Stimulated activated CD8-positive, alpha-beta memory T cell treated with anti-CD3 and anti-CD28 coated beads, Interleukin-4, amount 100 ng/mL, for 4 hours (primary cell): Measurements from ENCODE around the gene APOF.
"Not testable (repeated sequence)": the region's sequence is repeated elsewhere in the genome, so short reads cannot be mapped to it uniquely, and the experiment has no call there.

Experiments
- DNase-seq, 2 donors: peaks; one replicate each; pipeline ENCODE4 v3.0.0-alpha.2; 2020; ENCODE audit warnings: low read depth in 2 of 2, low spot score in 1 of 2

APOF gene, protein sequence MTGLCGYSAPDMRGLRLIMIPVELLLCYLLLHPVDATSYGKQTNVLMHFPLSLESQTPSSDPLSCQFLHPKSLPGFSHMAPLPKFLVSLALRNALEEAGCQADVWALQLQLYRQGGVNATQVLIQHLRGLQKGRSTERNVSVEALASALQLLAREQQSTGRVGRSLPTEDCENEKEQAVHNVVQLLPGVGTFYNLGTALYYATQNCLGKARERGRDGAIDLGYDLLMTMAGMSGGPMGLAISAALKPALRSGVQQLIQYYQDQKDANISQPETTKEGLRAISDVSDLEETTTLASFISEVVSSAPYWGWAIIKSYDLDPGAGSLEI

DNA sequence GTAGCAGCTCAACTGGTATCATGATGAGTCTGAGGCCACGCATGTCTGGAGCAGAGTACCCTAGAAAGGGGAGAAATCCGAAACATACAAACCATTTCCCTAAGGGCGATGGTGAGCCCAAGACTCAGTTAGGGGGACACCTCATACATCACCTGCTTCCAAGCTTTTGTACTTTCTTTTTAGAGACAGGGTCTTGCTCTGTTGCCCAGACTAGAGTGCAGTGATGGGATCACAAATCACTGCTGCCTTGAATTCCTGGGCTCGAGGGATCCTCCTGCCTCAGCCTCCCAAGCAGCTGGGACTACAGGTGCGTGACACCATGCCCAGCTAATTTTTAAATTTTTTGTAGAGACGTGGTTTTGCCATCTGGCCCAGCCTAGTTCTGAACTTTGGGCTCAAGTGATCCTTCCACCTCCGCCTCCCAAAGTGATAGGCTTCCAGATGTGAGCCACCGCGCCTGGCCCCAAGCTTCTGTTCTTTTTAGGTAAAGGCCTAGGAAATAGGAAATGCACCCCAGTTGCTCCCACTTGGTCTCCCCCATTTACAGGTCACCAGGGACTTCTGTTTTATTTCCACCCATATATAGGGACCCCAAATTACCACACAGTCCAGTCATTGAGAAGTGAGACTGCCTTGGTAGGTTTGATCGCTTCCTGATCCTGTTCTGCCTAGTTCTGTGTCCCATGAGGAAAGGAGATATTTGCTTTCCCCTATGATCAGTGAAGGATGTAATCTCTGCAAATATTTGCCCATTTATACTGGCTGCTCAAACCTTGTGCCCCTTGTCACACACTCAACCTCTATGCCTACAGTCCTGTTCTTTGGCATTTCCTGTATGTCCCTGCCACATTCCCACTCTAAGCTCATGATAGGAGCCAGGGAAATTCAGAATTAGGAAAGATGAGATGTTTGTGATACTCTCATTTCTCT lies at the start of gene APOF:
TSS of gene APOF (minus strand) at position 728 of the 930 bp plus-strand sequence. CDS start at position 616, 112 bp downstream.
- DNase-seq, result no peak

DNA sequence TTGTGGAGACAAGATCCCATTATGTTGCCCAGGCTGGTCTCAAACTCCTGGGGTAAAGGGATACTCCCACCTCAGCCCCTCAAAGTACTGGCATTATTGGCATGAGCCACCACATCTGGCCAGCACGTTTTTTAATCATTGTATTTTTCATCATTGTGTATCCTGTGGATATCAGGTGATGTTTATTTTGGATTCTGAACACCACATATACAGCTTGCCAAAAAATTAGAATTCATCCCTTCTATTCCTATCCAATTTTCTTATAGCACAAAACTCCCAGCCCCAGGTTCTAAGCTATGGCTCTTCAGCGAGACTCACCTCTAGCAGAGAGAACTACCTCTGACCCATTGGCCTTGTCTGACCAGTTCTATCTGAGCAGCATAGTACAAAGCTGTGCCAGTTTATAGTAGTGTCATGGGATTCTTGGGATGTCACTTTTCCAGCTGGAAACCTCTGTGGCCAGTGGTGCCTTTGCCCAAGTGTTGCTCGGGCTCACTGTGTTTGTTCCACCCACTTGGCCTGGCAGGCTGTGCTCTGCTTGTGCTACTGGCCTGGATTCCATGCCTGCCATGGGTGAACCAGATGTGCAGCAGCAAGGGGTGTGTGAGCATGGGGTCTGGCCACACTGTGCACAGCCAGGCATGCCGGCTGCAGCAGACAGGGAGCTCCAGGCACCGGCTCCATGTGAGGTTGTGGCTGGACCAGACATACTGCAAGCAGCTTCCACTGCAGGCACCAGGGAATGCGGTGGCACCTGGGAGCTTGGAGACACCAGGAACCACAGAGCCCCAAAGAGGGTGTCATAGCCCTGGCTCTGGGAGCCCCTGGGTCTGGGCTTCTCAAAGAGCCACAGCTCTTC lies 49.4 kb upstream of the APOF start:
- no peak for DNase-seq

DNA sequence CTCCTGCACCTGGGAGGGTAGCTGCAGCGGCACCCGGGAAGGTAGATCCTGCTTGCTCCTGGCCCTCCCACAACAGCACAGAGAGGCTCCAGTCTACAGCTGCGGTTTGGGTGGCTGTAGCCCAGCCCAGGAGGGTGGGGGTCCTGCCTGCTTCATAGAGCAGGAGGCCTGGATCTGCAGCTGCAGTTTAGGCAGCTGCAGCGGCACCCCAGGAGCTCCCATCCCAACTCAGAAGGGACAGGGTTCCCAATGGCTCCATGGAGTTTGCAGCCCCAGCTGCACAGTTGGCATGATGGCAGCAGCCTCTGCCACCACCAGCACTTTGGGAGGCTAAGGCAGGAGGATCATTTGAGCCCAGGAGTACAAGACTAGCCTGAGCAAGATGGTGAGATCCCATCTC lies 48.1 kb upstream of the APOF start:
- DNase-seq, result no peak

DNA sequence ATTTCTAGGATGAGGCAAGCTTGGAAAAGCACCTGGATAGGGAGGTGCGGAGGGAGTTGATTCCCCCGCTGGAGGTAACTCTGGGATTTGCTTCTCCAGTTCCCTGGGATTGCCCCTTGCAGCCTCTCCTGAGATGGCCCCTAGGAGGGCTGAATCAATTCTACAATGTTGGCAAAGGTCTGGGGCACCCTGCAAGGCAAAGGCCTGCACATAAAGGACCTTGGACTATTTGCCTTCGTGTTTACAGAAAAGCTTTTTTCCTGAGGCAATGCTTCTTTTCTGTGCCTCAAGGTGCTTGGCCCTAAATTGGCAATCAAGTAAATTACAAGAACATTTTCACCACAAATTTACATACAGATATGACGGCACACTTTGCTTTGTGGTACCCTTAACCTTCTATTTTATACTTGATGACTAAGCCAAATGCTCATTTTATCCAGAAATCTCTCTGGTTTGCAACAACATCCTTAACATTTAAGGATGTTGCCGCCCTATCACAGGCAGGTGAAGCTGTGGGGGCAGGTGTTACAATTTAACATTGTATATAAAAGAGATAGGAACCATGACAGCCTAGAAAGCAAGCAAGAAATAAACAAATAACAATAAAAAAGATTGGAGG lies 46.3 kb upstream of the APOF start:
- DNase-seq, result no peak

DNA sequence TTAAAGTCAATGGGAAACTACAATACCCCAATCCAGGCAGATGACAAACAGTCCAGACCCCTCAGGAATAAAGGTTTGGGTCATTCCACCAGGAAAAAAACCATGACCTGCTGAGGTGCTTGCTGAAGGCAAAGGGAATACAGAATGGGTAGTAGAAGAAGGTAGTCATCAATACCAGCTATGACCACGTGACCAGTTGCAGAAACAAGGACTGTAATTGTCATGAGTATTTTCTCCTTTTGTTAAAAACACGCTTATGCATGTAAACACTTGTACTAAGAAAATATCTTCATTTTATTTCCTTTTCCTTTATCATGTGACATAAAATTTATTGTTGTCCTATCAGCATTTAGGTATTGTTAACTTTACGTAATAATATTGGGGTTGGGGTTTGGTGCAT lies 41.6 kb upstream of the APOF start:
- DNase-seq, result not testable (repeated sequence)

DNA sequence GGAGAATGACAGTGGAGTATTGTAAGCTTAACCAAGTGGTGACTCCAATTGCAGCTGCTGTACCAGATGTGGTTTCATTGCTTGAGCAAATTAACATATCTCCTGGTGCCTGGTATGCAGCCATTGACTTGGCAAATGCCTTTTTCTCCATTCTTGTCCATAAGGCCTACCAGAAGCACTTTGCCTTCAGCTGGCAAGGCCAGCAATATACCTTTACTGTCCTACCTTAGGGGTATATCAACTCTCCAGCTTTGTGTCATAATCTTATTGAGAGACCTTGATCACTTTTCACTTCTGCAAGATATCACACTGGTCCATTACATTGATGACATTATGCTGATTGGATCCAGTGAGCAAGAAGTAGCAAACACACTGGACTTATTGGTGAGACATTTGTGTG lies 39.0 kb upstream of the APOF start:
- DNase-seq, result not testable (repeated sequence)

DNA sequence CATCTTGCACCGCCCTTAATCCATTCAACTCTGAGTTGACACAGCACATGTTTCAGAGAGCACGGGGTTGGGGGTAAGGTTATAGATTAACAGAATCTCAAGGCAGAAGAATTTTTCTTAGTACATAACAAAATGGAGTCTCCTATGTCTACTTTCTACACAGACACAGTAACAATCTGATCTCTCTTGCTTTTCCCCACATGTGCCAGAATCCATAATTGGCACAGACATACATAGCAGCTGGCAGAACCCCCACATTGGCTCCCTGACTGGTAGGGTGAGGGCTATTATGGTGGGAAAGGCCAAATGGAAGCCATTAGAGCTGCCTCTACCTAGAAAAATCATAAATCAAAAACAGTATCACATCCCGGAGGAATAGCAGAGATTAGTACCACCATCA lies 38.5 kb upstream of the APOF start:
- not testable (repeated sequence) for DNase-seq

DNA sequence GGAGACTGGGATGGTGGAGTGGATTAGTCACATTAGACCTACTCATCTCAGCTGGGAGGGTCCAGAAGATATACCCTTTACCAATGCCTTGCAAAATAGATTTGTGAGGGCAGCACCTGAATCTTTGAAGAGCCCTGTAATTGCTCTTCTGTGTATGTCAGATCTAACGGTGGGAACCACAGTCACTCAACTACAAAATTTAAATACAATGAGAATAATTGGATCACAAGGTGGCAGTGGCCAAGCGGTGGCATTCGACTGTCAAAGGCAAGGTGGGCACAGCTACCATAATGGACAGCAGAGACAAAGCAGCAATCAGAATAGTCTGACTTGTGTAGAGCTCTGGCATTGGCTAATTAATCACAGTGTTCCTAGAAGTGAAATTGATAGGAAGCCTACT lies 36.8 kb upstream of the APOF start:
- not testable (repeated sequence) for DNase-seq

DNA sequence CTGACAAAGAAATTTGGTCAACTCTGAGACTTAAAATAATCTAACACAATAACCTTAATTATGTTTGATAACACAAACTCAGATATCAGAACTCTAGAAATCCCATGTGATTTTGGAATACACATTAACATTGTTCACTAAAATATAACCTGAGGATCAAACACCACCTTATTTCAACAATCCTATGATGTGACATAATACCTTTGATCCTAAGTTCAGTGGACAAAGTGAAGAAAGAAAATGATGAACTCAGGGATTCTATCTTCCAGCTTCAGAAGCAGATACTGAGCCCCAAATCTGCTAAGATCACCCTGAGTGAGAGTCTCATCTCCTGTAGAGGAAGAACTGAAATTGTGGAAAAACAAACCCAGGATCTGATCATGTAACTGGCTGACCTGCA lies 35.7 kb upstream of the APOF start:
- DNase-seq, result no peak

DNA sequence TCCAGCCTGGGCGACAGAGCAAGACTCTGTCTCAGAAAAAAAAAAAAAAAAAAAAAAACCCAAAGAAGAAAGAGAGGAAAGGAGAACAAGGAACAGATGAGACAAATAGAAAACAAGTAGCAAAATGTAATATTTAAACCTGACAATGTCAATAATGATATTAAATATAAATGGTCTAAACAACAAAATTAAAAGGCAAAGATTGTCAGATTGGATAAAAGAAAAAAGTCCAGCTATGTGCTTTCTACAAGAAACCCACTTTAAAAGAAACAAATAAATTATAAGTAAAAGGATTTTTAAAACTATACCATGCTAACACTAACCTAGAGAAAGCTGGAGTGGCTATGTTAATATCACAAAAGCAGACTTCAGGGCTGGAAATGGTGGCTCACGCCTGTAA lies 29.7 kb upstream of the APOF start:
- no peak for DNase-seq

DNA sequence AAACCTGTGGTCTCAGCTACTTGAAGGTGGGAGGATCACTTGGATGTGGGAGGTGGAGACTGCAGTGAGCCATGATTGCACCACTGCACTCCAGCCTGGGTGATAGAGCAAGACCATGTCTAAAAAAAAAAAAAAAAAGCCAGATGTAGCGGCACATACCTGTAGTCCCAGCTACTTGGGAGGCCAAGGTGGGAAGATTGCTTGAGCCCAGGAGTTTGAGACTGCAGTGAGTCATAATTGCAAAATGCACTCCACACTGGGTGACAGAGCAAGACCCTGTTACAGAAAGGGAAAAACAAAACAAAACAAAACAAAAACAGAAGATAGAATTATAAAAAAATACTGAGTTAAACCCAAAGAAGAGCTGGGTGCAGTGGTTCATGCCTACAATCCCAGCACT lies 29.1 kb upstream of the APOF start:
- DNase-seq, result no peak

DNA sequence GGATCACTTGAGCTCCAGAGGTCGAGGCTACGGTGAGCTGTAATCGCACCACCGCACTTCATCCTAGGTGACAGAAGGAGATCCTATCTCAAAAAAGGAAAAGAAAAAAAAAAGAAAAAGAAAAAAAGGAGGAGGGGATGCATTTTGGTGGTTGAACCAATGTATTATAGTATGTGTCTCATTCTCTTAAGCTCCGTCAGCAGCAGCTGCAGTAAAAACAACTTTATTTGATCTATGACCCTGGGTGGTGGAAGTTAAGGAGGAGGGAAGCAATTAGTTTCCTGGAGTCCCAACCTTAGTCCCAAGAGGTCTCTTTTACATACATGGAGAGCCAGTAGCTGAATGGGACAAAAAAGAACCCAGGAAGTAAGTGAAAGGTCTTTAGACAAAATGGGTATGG lies 26.8 kb upstream of the APOF start:
- no peak for DNase-seq

DNA sequence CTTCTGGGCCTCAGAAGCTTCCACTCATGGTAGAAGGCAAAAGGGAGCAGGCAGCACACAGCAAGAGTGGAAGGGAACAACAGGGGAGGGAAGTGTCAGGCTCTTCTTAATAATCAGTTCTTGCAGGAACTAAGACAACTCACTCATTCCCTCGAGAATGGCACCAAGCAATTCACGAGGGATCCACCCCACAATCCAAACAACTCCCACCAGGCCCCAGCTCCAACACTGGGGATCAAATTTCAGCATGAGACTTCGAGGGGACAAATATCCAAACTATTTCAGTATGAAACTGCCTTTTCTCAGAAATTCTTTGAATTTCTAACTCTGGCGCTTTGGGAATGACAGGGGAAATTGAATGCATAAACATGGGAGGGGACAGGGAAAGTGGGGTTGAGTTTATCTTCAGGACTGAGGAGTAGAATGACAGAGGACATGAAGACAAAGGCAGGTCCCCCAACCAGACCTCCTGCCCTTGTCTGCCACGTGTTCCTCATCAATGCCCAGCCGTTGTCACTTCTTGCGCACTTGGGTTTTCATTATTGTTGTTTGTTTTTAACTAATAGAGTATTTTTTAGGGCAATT lies 24.6 kb upstream of the APOF start:
- no peak for DNase-seq

DNA sequence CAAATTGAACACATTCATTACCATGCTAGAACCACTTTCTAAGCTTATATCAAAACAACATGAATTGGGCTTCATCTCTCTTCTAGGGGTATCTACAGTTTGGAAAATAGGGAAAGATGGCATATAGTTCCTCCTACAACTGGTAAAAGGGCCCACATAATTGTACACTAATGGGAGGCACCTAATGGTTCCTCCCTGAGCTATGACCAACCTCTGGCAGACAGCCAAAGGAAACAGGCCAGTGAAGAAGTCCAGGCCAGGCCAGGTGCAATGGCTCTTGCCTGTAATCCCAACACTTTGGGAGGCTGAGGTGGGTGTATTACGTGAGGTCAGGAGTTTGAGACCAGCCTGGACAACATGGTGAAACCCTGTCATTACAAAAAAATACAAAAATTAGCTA lies 23.2 kb upstream of the APOF start:
- no peak for DNase-seq

DNA sequence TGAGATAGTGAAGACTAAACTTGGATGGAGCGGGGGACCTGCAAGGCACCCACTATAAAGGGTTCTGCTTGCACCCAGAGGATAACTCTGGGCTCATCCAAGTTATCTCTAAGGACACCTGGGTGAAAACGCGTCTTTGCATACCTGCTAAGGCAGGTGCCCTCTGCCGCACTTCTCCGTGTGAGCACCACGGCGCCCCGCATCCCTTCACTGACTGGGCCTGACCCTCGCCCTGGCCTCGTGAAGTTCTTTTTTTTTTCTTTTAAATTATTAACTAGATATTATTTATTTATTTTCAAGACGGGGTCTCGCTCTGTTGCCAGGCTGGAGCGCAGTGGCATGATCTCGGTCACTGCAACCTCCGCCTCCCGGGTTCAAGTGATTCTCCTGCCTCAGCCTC lies 20.0 kb upstream of the APOF start:
- DNase-seq, result no peak

DNA sequence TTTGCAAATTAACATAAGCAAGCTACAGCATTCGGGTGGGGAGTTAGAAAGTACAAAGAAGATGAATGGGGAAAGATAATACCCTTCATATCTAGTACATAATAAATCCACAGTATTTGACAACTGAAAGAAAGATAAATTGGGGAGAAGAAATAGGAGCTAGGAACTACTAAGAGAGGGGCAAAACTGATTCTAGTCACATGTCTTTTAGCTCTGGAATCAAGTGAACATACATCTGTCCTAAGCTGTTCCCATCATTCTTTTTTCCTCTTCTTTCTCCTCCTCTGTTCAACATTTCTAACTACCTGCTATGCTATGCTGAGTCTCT lies 15.3 kb upstream of the APOF start:
- no peak for DNase-seq

DNA sequence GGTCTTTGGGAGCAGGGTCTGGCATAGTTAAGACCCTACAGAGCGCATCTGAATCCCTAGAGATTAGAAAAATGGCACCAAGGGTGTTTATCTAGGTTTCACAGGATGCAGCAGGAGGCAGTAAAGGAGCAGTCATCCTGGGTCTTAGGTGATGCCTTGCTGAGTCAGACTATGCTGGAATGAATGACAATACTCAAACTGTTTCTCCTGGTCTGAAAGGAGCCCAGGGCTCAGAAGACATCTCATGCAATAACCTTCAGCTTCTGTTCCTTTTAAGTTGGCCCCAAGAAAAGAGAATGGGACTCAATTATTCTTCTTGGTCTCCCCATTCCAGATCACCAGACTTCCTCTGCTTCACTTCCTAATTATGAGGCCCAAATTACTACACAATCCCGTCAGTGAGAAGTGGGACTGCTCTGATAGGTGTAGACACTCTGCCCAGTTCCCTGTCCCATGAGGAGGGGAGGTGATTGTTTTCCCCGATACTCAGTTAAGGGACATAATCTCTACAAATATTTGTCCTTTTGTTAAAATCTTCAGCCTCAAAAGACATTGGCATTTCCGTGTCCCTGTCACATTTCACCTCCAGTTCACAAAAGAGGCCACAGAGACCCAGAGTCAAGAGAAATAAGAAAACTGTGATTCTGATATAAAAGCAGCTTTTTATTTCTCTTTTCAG lies 14.8 kb upstream of the APOF start:
- no peak for DNase-seq

DNA sequence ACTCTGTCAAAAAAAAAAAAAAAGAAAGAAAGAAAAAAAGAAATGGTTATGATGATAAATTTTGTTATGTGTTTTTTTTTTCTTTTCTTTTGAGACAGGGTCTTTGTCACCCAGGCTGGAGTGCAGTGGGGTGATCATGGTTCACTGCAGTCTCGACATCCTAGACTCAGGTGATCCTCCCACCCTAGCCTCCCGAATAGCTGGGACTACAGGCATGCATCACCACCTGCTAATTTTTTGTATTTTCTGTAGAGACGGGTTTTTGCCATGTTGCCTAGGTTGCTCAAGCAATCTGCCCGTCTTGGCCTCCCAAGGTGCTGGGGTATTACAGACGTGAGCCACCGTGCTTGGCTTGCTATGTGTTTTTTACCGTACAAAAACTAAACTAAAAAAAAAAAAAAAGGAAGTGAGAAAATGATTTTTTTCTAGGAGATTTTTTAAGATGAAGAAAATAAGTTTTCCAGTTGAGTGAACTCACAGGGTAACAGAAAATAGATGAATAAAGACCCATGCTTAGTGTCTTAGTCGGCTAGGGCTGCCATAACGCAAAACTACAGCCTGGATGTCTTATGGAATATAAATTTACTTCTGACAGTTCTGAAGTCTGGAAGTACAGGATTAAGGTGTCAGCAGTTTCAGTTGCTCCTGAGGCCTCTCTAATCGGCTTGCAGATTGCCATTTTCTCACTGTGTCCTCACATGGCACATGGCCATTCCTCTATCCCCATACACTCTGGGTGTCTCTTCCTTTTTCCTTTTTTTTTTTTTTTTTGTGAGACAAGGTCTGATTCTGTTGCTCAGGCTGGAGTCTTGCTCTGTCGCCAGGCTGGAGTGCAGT lies 13.2 kb upstream of the APOF start:
- DNase-seq, result no peak
